AG09319 (cell line): ENCODE data around the gene ABCB6.
A peak's percentile ranks its signal among the peaks of the same experiment; 100 is the strongest.

Source experiments
- DNase-seq: peaks from one replicate; pipeline ENCODE4 v3.0.0-alpha.2; 2010; ENCODE audit warnings: low read depth; ENCODE audit errors: extremely low read depth
- CTCF ChIP-seq: IDR thresholded peaks from 2 replicates; pipeline ENCODE4 v1.5.1; 2011; ENCODE audit warnings: low read depth, mild to moderate bottlenecking, inconsistent platforms, low read length, moderate library complexity

The ABCB6 gene

DNA sequence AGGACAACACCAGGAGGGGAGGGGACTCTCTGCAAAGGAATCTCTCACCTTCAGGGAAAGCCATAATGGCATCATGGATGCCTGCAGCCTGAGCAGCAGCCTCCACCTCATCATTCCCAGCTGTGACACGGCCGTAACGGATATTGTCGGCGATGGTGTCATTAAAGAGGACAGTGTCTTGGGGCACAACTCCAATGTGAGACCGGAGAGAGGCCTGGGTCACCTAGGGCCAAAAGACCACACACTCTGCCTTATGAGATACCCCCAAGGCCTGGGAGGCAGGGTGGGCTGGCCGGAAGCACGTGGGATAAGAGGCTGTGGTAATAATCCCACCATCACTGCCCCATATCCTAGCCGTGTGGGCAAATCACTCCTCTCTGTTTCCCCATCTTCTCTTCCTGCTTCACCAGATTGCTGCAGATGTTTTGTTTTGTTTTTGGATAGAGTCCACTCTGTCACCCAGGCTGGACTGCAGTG lies 7.8 kb downstream of the ABCB6 start:
- DNase-seq: no peak
- no peak for TF ChIP-seq CTCF

- no peak for DNase-seq
- TF ChIP-seq CTCF: no peak
Measured at GRCh38 chr2:219210196-219210885, 8.4 kb downstream of the ABCB6 start.

GRCh38 chr2:219209236-219210195 lies 9.2 kb downstream of the ABCB6 start:
- no peak for DNase-seq
- TF ChIP-seq CTCF: no peak

DNA sequence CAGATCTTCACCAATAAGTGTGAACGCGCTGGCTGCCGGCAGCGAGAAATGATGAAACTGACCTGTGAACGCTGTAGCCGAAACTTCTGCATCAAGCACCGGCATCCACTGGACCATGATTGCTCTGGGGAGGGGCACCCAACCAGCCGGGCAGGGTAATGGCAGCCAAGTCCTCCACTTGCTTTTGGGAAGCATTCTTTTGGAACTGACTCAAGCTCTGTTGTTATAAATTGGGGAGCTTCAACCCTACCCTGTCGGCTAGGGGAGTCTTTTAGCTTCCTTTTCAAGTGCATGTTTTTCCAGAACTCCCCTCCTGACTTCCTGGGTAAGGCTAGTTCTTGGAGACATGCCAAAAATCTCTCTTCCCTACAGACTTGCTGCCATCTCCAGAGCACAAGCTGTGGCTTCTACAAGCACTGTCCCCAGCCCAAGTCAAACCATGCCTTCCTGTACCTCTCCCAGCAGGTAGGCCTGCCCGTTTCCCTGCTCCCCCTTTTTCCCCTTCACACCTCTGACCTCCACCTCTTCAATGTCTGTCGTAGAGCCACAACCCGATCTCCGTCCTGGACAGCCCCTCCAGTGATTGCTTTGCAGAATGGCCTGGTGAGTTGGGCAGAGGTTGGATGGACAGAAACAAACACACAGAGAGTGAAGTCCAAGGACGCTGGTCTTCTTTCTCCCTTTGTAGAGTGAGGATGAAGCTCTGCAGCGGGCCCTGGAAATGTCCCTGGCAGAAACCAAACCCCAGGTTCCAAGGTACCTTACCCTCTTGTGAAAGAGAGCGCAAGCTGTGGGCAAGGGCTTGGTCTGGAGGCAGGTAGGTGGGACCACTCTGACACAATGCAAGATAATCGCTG lies 10.6 kb downstream of the ABCB6 start:
- no peak for DNase-seq
- no peak for TF ChIP-seq CTCF

GRCh38 chr2:219207134-219207883 lies 11.4 kb downstream of the ABCB6 start:
- DNase-seq: no peak
- TF ChIP-seq CTCF: no peak

DNA sequence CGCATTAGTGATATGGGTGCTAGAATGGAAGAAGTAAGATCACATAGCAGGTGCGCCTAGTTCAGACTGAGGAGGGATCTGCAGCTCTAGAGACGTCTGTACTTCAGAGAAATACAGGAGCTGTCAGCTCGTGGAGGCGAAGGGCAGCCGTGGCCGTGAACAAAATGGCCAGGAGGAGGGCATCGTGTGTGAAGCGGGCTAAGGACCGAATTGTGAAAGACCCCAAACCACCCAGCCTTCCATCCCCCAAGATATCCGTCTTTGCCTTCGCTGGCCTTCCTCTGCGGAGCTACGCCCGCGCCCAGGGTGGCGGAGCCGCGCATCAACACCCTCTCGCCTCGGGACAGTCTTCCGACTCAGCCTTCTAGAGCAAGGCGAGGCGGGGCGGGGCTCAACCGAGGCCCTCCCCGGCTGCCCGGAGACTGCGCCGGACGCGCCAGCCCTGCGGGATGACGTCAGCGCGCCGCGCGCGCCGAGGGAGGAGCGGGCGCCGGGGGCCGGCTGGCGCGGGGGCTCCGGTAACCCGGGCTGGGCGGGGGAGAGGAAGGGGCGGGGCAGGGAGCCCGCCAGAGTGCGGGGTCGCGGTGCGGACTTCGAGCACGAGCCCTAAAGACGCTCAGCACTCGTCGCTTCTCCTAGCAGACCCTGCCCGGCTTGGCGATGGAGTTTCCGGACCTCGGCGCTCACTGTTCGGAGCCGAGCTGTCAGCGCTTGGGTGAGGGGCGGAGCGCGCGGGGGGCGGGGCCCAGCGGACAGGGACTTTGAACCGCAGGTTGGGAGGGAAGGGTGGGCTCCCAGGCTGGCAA lies 12.2 kb downstream of the ABCB6 start, which contains the start of gene ZFAND2B:
Gene ZFAND2B (plus strand): TSS at position 455 of the 806 bp plus-strand sequence. CDS start 206 bp downstream, at position 661.
- TF ChIP-seq CTCF: no peak
- peak; percentile 77 for DNase-seq
